GM12891 (cell line): ENCODE results near the gene GMEB2.
A peak's percentile ranks its signal among the peaks of the same experiment; 100 is the strongest.
"Not testable (repeated sequence)": the region's sequence is repeated elsewhere in the genome, so short reads cannot be mapped to it uniquely, and the experiment has no call there.

ENCODE experiments used
- DNase-seq: peaks from one replicate; pipeline ENCODE4 v3.0.0; 2011; ENCODE audit warnings: low spot score; ENCODE audit not compliant: insufficient read length
- FAIRE-seq: peaks from 2 replicates; lab custom pipeline; 2011; peaks lifted over from hg19 to GRCh38; lab: Jason Lieb, UNC
- PAX5 ChIP-seq: IDR thresholded peaks from 2 replicates; pipeline ENCODE4 v1.6.1; 2011; ENCODE audit warnings: low read length, moderate library complexity, mild to moderate bottlenecking; ENCODE audit not compliant: insufficient read depth, severe bottlenecking
- POLR2A ChIP-seq: IDR thresholded peaks from 2 replicates; pipeline ENCODE4 v1.6.1; 2011; ENCODE audit warnings: low read depth, low read length, control low read depth
- POLR2AphosphoS5 ChIP-seq: IDR thresholded peaks from 2 replicates; pipeline ENCODE4 v1.6.1; 2011; ENCODE audit warnings: low read depth, low read length, control low read depth
- POU2F2 ChIP-seq: IDR thresholded peaks from 2 replicates; pipeline ENCODE4 v1.6.1; 2011; ENCODE audit warnings: low read depth, mild to moderate bottlenecking, control low read depth, low read length, moderate library complexity
- SPI1 ChIP-seq: IDR thresholded peaks from 2 replicates; pipeline ENCODE4 v1.6.1; 2011; ENCODE audit warnings: low read depth, low read length, control low read depth
- TAF1 ChIP-seq: IDR thresholded peaks from 2 replicates; pipeline ENCODE4 v1.6.1; 2011; ENCODE audit warnings: low read depth, low read length, control low read depth

GMEB2 gene

DNA sequence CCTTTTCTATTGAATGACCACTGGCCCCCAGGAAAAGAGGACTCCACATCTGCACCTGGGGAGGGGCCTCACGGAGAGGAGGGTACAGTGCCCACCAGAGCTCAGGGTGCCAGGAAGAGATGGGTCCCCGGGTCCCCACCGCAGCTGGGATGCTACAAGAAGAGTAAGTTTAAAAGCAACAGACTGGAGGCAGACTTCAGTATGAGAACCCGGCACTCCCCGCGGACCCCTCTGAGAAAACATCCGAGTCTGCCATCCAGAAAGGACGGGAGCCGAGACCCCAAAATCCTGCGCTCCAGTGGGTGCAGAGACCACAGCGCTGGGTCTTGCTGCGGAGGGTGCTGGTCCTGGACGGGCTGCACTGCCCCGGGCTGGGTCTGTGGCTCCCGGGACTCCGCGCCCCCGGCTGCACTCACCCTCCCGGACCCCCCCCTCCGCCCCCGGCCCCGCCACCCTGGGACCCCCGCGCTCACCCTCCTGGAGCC lies 53.2 kb downstream of the GMEB2 start:
- FAIRE-seq (no peak), DNase-seq (no peak)
- no peak for TF ChIP-seq POLR2A

- TF ChIP-seq POLR2A, result no peak
- TF ChIP-seq TAF1, result no peak
- no peak for TF ChIP-seq POLR2AphosphoS5
- no peak for TF ChIP-seq SPI1
- TF ChIP-seq PAX5, result no peak
- no peak for TF ChIP-seq POU2F2
- FAIRE-seq, result no peak
- DNase-seq, result no peak
These were observed 53.9 kb downstream of the GMEB2 start for GRCh38 chr20:63572788-63573646.

GRCh38 chr20:63572071-63572787 lies 54.7 kb downstream of the GMEB2 start:
- FAIRE-seq (no peak), DNase-seq (no peak)
- TF ChIP-seq PAX5 (no peak), POLR2AphosphoS5 (no peak), POU2F2 (no peak), SPI1 (no peak), TAF1 (no peak), POLR2A (no peak)

- DNase-seq, FAIRE-seq: not testable (repeated sequence)
These were observed 55.8 kb downstream of the GMEB2 start for GRCh38 chr20:63571087-63571478.

GRCh38 chr20:63570281-63571086 lies 56.4 kb downstream of the GMEB2 start:
- no peak for DNase-seq
- FAIRE-seq, result no peak
- TF ChIP-seq POU2F2 (no peak), TAF1 (no peak), POLR2A (no peak), PAX5 (no peak), SPI1 (no peak), POLR2AphosphoS5 (no peak)

- TF ChIP-seq POLR2AphosphoS5 (no peak), PAX5 (no peak), POU2F2 (no peak), TAF1 (no peak), SPI1 (no peak), POLR2A (no peak)
- FAIRE-seq (no peak), DNase-seq (no peak)
These were observed 57.6 kb downstream of the GMEB2 start for GRCh38 chr20:63568986-63569949.

GRCh38 chr20:63568170-63568981 lies 58.5 kb downstream of the GMEB2 start:
- FAIRE-seq, result no peak

GRCh38 chr20:63567386-63568169 lies 59.3 kb downstream of the GMEB2 start:
- DNase-seq (peak; percentile 76), FAIRE-seq (peak; percentile 96)
- TF ChIP-seq SPI1 (peak; percentile 32; the same call in 1 of the 2 replicates), POLR2A (no peak), TAF1 (no peak), PAX5 (no peak), POLR2AphosphoS5 (no peak), POU2F2 (0 out of 2 replicates have a peak, but pooled peaks have one; percentile 10)

More at GRCh38 chr20:63568170-63568981, 58.5 kb downstream of the GMEB2 start:
- no peak for TF ChIP-seq POU2F2
- TF ChIP-seq POLR2AphosphoS5, result peak; percentile 29; the same call in 1 of the 2 replicates
- DNase-seq, result no peak
